ENCODE data around the gene CD28.

DNA sequence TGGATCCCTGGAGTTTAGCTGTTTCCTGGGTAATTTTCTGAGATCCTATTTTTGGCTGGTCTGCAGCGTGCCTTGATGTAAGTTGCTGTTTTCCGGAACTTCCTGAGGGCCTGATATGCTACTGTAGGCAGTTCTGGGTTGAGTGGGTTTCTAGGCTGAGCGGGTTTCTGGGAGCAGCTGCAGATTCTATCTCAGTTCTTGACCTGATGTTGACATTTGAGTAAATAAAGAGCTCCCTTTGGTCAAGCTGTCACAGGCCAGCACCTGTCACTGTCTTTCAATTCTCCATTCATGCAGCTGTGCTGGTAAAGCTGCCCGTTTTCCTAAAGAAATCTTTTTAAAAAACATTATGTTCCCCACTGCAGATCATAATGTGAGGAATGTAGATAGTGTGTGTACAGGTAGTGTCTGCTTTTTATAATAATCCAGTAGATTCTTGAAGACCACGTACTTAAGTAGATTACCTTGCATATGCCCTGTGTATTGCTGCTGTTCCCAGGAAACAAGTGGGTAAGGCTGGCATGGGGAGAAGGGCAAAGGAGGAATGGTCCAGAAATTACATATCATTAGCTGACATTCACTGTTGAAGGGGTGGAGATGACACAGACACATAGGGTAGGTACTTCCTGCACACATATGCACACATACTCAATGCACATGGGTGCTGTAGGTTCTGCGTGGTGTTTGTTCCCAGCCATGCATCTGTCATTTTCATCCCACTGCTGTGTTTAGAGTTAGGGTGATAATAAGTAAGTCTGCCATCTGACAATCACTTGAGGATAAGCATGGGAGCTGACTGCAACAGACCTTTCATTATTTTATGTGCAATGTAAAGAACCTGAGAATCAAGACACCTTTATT, 25.9 kb downstream of the CD28 start:
- TF ChIP-seq POLR2A (IDR thresholded peaks at IDR 0.05): no peak
- TF ChIP-seq CTCF (IDR thresholded peaks at IDR 0.05): no peak
